Endothelial cell of coronary artery (primary cell): ENCODE measurements around the gene HOXA5. TPM values are rescaled to one million over a fixed set of nuclear protein-coding genes. Genes with fewer than 3 reads are reported as not detected.

ENCODE experiments used
- total RNA-seq: library from RNA; depleted of rRNA; stranded (reverse); fragments of >200 nt; gene quantifications from 2 replicates; pipeline ENCODE4 v1.2.3, GENCODE V29; 2014

Gene HOXA5
- 5.9 and 7.9 TPM in 2 replicates for total RNA-seq

DNA sequence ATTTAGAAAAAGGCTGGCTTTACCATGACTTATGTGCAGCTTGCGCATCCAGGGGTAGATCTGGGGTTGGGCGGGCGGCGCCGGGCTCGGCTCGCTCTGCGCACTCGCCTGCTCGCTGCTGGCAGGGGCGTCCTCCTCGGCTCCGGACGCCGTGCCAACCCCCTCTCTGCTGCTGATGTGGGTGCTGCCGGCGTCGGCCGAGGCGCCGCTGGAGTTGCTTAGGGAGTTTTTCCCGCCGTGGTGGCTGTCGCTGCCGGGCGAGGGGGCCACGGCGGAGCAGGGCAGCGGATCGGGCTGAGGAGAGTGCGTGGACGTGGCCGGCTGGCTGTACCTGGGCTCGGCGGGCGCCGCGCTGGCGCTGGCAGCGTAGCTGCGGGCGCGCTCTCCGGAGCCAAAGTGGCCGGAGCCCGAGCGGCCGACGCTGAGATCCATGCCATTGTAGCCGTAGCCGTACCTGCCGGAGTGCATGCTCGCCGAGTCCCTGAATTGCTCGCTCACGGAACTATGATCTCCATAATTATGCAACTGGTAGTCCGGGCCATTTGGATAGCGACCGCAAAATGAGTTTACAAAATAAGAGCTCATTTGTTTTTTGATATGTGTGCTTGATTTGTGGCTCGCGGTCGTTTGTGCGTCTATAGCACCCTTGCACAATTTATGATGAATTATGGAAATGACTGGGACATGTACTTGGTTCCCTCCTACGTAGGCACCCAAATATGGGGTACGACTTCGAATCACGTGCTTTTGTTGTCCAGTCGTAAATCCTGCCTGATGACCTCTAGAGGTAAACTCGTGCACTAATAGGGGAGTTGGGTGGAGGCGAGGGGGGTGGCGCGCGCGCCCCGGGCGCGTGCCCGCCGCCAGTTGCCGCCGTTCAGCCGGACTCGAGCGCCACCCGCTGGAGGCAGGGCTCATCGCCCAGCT is at the start of gene HOXA5:
TSS of gene HOXA5 (minus strand) at position 659 of the 927 bp plus-strand sequence. CDS start at position 585, 74 bp downstream.

GRCh38 chr7:27185013-27185853 is 41.8 kb upstream of the HOXA5 start, which contains the start of gene HOXA11:
Gene HOXA11, minus strand, starts transcription at chr7:27185232. Its CDS starts 88 bp downstream, at chr7:27185144.

GRCh38 chr7:27173956-27174873 is 30.7 kb upstream of the HOXA5 start, which contains the start of gene HOXA10:
Gene HOXA10, minus strand, starts transcription at chr7:27174320. Its CDS starts 14 bp downstream, at chr7:27174306.

GRCh38 chr7:27165089-27165995 is 21.9 kb upstream of the HOXA5 start, which contains the start of gene HOXA9:
Gene HOXA9, minus strand, starts transcription at chr7:27165537. Its CDS starts 80 bp downstream, at chr7:27165457.

GRCh38 chr7:27156508-27156898 is 13.0 kb upstream of the HOXA5 start, which contains the start of gene HOXA7:
Gene HOXA7, minus strand, starts transcription at chr7:27156675. Its CDS starts 130 bp downstream, at chr7:27156545.

GRCh38 chr7:27151931-27152815 is 8.7 kb upstream of the HOXA5 start, which contains the start of gene HOXA3:
Gene HOXA3, minus strand, starts transcription at chr7:27152583. Its CDS starts 41,943 bp downstream, at chr7:27110640.

GRCh38 chr7:27147199-27148030 is 3.9 kb upstream of the HOXA5 start, which contains the start of gene HOXA6:
Gene HOXA6, minus strand, starts transcription at chr7:27147774. Its CDS starts 25 bp downstream, at chr7:27147749.

DNA sequence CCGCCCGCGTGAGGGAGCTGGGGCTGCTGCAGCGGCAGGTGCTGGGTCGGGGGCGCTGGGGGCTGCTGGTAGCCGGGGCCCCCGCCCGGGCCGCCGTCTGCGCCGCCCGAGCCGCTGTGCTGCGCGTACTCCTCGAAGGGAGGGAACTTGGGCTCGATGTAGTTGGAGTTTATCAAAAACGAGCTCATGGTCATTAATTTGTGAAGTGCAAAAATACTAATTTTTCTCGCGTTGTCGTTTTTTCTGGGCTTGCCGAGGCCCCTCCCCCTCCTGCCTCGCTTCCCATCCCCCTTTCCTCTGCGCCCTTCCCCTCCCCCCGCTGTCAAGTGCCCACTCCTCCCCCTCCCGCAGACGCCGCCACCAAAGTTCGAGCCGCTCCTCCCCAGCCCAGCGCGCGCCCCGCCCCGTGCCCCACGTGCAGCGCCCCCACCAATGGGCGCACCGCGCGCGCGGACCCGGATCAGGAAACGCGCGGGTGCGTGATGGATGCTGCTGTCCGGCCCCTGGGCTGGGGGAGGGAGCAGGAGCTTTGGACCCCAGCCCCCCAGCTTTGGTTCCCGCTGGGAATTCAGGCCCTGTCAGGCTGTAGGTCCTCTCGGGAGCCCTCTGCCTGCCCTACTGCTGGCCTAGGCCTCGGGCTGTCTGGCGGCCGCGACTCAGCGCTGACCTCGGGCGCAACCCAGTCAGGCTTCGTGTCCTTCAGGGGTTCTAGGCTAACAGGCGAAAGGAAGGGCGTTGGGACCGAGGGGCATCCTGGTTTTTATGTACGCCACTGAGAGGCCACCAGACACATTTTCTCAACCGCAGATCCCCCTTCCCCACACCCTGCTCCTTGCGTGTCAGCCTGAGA is 12.7 kb downstream of the HOXA5 start, which contains the start of gene HOXA4:
TSS of gene HOXA4 (minus strand) at position 218 of the 850 bp plus-strand sequence. CDS start at position 194, 24 bp downstream.

DNA sequence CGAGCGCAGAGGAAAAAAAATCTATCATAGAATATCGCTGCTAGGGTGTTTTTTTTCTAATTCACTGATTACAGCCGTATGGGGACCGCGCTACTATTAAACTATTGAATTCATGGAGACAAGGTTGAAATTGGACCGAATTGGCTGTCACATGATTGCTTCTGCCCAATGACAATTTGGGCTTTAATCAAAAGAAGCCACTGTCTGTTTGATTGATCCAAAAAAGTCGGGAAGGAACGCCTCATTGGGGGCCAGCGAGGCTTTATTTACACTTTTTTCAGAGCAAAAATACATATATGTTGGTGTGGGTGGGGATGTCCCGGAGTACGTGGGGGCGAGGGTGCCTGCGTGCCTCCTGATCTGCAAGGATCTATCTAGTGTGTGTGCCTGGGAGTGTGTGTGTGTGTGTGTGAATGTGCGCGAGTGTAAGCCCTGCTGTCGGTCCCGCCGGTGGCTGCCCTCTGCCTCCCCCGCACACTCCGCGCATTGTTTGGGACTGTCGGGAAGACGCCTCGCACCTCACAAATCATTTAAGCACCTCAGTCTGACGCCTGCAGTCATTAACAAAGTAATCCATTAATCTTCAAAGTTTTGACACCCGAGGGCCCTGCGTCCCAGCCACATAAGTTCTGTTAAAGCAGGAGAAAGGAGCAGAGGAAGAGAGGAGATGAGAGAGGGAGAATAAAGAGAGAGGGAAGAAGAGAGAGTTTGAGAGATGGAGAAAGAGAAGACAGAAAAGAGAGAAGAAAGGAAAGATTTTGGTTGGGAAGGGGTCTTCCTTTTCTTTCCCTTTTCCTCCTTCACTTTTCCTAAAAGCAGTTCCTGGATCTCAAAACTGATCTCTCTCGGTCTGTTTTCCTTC is 40.7 kb downstream of the HOXA5 start, which contains the start of gene HOXA2:
TSS of gene HOXA2 (minus strand) at position 103 of the 862 bp plus-strand sequence. CDS start 183 bp downstream, outside the sequence.

DNA sequence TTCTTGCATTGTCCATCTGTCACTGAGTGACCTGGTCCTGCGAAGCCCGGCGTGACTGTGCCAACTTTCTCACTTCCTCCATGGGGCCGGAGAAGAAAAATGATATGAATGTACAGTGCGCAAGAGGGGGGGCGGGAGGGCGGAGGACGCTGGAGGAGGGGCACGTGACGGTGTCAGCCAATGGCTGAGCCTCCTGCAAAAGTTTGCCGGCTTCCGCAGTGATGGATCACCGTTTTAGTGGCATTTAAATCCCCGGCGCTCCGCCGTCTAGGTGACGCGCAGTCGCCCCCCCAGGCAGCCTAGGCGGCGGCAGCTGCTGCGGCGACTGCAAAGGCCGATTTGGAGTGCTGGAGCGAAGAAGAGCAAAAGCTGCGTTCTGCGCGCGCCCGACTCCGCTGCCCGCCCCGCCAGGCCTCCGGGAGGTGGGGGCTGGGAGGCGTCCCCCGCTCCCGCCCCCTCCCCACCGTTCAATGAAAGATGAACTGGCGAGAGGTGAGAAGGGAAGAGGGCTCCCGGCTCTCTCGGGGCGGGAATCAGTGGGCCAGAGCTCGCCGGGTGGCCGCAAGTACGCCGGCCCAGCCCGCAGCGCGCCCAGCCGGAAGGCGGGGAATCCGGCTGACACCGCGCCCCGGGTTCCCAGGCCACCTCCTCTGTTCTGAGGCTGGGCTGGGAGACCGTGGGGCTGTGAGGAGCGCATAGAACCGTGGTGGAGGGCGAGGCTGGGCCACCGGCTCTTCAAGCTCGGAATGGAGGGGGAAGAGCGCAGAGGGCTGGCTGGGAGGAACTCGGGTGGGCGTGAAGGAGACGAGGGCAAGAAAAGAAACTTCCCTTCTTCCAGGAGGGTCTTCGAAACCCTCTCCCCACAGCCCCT is 47.3 kb downstream of the HOXA5 start, which contains the start of gene HOXA1:
TSS of gene HOXA1 (minus strand) at position 104 of the 871 bp plus-strand sequence. CDS start at position 16, 88 bp downstream.

Other genes with a start within 250 kb of the HOXA5 start
- 0.38 and 0.54 TPM in 2 replicates for gene HOXA1, start 47.7 kb downstream of the HOXA5 start, total RNA-seq
- gene HOXA2, start 41.0 kb downstream of the HOXA5 start, total RNA-seq, result 0.63 and 0.85 TPM in 2 replicates
- 0.18 and 0.85 TPM in 2 replicates for gene HOXA4, start 12.9 kb downstream of the HOXA5 start, total RNA-seq
- gene HOXA6, start 4.1 kb upstream of the HOXA5 start, total RNA-seq, result 0.36 and 1.3 TPM in 2 replicates
- 0.63 and 0.75 TPM in 2 replicates for gene HOXA3, start 8.9 kb upstream of the HOXA5 start, total RNA-seq
- 0.45 and 1.0 TPM in 2 replicates for gene HOXA7, start 13.0 kb upstream of the HOXA5 start, total RNA-seq
- gene HOXA9, start 21.9 kb upstream of the HOXA5 start, total RNA-seq, result 0.81 and 2.1 TPM in 2 replicates
- 0.36 and 1.6 TPM in 2 replicates for gene HOXA10, start 30.6 kb upstream of the HOXA5 start, total RNA-seq
- gene HOXA11, start 41.6 kb upstream of the HOXA5 start, total RNA-seq, result 0.09 and 0.47 TPM in 2 replicates
- gene HOXA13, start 56.4 kb upstream of the HOXA5 start, total RNA-seq, result not detected in 2 replicates
- gene EVX1, start 99.1 kb upstream of the HOXA5 start, total RNA-seq, result not detected in 2 replicates